Measurements from ENCODE around the gene SRPX. TPM values are rescaled to one million over a fixed set of nuclear protein-coding genes. Genes with fewer than 3 reads are reported as not detected.

SRPX gene
- total RNA-seq, 1 donor from 2014 or later = 108 TPM

Other genes with a start within 250 kb of the SRPX start
- under 0.01 TPM in 1 of 2 replicates, not detected in the other for gene SYTL5, start 214.3 kb downstream of the SRPX start, total RNA-seq
- 29.2 and 44.8 TPM in 2 replicates for gene RPGR, start 106.6 kb upstream of the SRPX start, total RNA-seq
- gene OTC, start 131.7 kb upstream of the SRPX start, total RNA-seq = 0.22 and 1.2 TPM in 2 replicates

All from lung microvascular endothelial cell (primary cell).